Ovary (tissue), 9 donors: ENCODE measurements around the gene GDI2. TPM values are rescaled to one million over a fixed set of nuclear protein-coding genes. Genes with fewer than 3 reads are reported as not detected.
A peak's percentile ranks its signal among the peaks of the same experiment; 100 is the strongest.

Experiments
- DNase-seq, 5 donors: peaks; one replicate each; pipeline ENCODE4 v3.0.0-alpha.2; 2019 to 2020
- H3K27ac ChIP-seq, 2 donors: fragments of 200-600 bp; one replicate each; pipeline versions ENCODE4 v1.5.1 to v1.8.0; 2019 to 2022
- H3K27me3 ChIP-seq: fragments of 200-600 bp; one replicate; pipeline ENCODE4 v1.8.0; 2022
- H3K36me3 ChIP-seq: fragments of 200-600 bp; sonication (generic); one replicate; pipeline ENCODE4 v1.5.1; 2019
- H3K4me1 ChIP-seq: one replicate; pipeline ENCODE4 v1.8.1; 2013; ENCODE audit warnings: mild to moderate bottlenecking, moderate library complexity; ENCODE audit not compliant: insufficient read depth
- H3K4me3 ChIP-seq: fragments of 200-600 bp; sonication (generic); one replicate; pipeline ENCODE4 v1.5.1; 2017
- H3K9me3 ChIP-seq, 2 donors: fragments of 200-600 bp in 1 of 2; sonication (generic) in 1 of 2; one replicate each; pipeline versions ENCODE4 v1.5.1 to v1.8.1; 2013 to 2019; ENCODE audit warnings: mild to moderate bottlenecking in 1 of 2, moderate library complexity in 1 of 2
- EP300 ChIP-seq: sonication (generic); formaldehyde crosslinking; IDR thresholded peaks from one replicate; pipeline ENCODE4 v1.6.1; 2017; ENCODE audit warnings: antibody characterized with exemption
- POLR2A ChIP-seq: fragments of 450-650 bp; IDR thresholded peaks from one replicate; pipeline ENCODE4 v1.6.1; 2017; ENCODE audit warnings: antibody characterized with exemption, mild to moderate bottlenecking, moderate library complexity
- WGBS, 3 donors: extraction: QIAGEN DNeasy Blood & Tissue Kit in 1 of 3; methylation state at CpG; one replicate each; pipeline versions ENCODE4 v1.1.5 to v1.1.7; 2013 to 2017; 5-methylcytosine and 5-hydroxymethylcytosine counted together
- intact Hi-C, 4 donors: fragments of 100-400 bp; cut with DNase I; formaldehyde crosslinking; loops; one replicate each; pipeline versions ENCODE4 v1.11.0 to v1.15.1; 2022 to 2023
- polyA plus RNA-seq, 2 donors: library from polyadenylated mRNA; stranded (reverse); fragments of 200-250 nt in 1 of 2; fragments of 350-450 nt in 1 of 2; fragmentation: Illumina TruSeq in 1 of 2; extraction: RNeasy Lipid Tissue Mini Kit (QIAGEN cat#74804) in 1 of 2; gene quantifications; one replicate each; pipeline ENCODE4 v1.2.3, GENCODE V29; 2013 to 2014
- total RNA-seq, 7 donors: library from RNA; depleted of rRNA in 2 of 7; stranded (reverse); fragments of >200 nt in 2 of 7; fragmentation: NEBNext Ultra II Directional in 3 of 7; extraction: Animal tissue kit (Norgen Biotek cat#: 25700) in 3 of 7; gene quantifications; one replicate each; pipeline versions ENCODE4 v1.1.0 to v1.2.4, GENCODE V29; 2016 to 2023
- TF ChIP-seq, protein P1 (sequence below), 3 donors: fragments of 450-650 bp in 2 of 3; fragments of 200-600 bp in 1 of 3; IDR thresholded peaks; one replicate each; pipeline versions ENCODE4 v1.5.1 to v1.8.0; 2016 to 2022; ENCODE audit warnings: antibody characterized with exemption in 3 of 3, mild to moderate bottlenecking in 1 of 3
- donor health status: DM: no; HTN: no; CAD: no; lungs with moderate emphysema.
- donor health status: DM: no; HTN: no; CAD: no.
- donor health status: Bipolar disorder and iron deficiency.
- donor health status: DM: yes; HTN: yes; CAD: no.
- donor health status: DM: no; HTN: no; CAD: no.
- donor health status: DM: yes; HTN: yes; CAD: no.

Gene GDI2
- total and polyA plus RNA-seq, 9 donors = 111 to 269 (median 177) TPM

DNA sequence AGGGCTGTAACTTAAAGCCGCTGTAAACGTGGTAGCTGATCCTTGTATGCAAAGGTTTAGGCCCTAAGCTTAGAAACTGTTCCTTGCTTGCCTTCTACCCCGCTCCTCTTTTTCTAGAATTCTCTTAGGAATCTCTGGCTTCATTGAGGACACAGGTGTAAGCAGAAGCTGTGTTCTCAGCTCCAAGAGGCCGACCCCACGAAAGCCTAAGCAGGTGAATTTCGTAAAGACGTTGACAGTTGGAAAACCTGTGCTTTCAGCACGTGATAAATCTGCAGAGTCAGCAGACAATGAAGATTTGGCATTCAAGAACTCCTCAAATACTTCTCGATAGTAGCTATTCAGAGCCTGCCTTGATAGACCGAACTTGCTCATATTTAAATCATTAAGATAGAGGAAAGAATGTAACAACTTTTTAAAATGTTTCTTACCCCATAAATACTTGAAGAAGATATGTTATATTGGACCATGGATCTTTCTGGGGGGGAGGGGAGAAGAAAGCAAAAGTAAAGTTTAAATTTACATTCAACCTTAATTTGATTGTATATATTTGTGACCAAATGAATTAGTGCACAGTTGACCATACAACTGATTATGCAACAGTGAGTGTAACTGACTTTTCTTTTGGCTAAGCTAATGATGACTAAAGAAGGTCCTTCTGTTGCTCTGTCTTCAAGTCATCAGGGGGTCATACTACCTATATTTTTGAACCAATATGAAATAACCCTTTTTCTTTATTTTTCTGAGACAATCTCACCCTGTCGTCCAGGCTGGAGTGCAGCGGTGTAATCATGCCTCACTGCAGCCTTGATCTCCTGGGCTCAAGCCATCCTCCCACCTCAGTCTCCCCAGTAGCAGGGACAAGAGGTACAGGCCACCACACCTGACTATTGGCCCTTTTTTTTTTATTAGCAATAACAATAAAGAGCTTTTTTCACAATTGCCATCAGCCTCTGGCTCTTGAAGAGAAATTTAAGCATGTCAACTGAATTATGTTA, 1.2 kb upstream of the GDI2 start:
- TF ChIP-seq, protein P1, sequence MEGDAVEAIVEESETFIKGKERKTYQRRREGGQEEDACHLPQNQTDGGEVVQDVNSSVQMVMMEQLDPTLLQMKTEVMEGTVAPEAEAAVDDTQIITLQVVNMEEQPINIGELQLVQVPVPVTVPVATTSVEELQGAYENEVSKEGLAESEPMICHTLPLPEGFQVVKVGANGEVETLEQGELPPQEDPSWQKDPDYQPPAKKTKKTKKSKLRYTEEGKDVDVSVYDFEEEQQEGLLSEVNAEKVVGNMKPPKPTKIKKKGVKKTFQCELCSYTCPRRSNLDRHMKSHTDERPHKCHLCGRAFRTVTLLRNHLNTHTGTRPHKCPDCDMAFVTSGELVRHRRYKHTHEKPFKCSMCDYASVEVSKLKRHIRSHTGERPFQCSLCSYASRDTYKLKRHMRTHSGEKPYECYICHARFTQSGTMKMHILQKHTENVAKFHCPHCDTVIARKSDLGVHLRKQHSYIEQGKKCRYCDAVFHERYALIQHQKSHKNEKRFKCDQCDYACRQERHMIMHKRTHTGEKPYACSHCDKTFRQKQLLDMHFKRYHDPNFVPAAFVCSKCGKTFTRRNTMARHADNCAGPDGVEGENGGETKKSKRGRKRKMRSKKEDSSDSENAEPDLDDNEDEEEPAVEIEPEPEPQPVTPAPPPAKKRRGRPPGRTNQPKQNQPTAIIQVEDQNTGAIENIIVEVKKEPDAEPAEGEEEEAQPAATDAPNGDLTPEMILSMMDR (IDR thresholded peaks at IDR 0.05) = no peak
- TF ChIP-seq POLR2A (no peak), EP300 (no peak)
- Histone ChIP-seq H3K4me3 (peak overlapping the region; percentile 99), H3K36me3 (no peaks in the 10 kb centered on the region), H3K4me1 (peaks cover 3% of the 10 kb centered on the region), H3K9me3 (no peaks in the 10 kb centered on the region), H3K27me3 (no peaks in the 10 kb centered on the region), H3K27ac (peak overlapping the region; percentile 69 to 94)
- peak in 2 of 5 donors; percentile 15 to 25 for DNase-seq
- WGBS, 3 donors = 18 to 21% (median 19%) methylated on average over 12 of the region's 12 CpGs
- intact Hi-C loops = loop anchor here in 2 of 4 donors (5.0 to 10.0 kb wide), 2 partner anchors 78 to 130 kb away; partner anchors contain the start of genes FBH1 (in 1 of the 2) and TASOR2 (in 1 of the 2)

DNA sequence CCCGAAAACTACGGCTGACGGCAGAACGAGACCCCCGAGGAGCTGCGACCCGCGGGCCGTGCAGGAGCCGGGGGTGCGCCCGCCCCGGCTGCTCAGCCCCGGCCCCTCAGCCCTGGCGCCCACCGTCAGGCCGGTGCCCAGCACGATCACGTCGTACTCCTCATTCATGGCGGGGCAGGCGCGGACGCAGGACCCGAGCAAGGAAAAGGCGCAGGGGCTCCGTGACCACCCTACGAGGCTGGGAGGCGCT, 218 bp downstream of the GDI2 start:
- no peaks in the 10 kb centered on the region for H3K9me3 ChIP-seq
- DNase-seq = no peak
- no peak for TF ChIP-seq POLR2A
- TF ChIP-seq, protein P1 (IDR thresholded peaks at IDR 0.05) = no peak
- TF ChIP-seq EP300 = no peak
- intact Hi-C loops = loop anchor here in 2 of 4 donors (5.0 to 10.0 kb wide), 2 partner anchors 79 to 128 kb away; partner anchors contain the start of genes FBH1 (in 1 of the 2) and TASOR2 (in 1 of the 2)
- peak overlapping the region; percentile 99 for H3K4me3 ChIP-seq
- H3K27me3 ChIP-seq = no peaks in the 10 kb centered on the region
- peaks cover 6% of the 10 kb centered on the region for H3K4me1 ChIP-seq
- peak overlapping the region; percentile 75 to 94 for H3K27ac ChIP-seq
- 0 to 1% (median 1%) methylated on average over 20 to 29 of the region's 29 CpGs for WGBS, 3 donors
- no peaks in the 10 kb centered on the region for H3K36me3 ChIP-seq

DNA sequence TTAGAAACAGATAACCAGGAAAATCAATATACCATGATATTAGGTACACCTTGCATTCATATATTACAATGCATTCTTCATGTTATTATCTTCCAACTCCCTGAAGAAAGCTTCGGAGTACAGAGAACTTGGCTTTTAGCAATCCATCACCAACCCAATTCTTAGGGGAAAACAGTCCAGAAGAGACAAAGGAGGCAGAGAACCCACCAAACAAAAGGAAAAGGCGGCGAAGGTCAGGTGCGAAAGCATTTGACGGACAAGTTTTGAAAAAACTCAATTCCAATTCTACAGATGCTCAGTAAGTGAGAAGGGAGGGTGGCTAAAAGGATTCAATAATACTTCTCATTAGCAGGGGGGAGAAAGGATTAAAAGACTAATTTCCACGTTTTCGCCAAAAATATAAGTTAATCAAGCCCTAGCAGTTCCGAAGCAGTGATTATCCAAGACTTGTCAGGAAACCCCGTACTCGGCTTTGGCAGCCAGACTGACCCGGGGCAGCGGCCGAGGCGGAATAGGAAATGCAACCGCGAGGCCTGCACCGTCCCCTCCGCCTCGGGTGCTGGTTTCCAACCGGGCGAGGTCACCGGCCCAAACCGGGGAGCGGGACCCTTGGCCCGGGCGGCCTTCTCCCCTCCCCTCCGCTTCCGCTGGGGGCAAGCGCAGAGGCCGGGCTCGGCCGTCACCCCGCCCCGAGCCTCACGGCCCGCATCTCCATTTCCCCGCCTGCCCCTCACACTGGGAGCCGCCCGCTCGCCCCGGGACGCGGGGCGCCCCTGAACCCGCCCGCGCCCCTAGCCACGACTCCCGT, 747 bp downstream of the GDI2 start:
- no peaks in the 10 kb centered on the region for H3K9me3 ChIP-seq
- H3K27me3 ChIP-seq = no peaks in the 10 kb centered on the region
- H3K4me3 ChIP-seq = peak overlapping the region; percentile 99
- H3K27ac ChIP-seq = peak overlapping the region; percentile 75 to 94
- TF ChIP-seq POLR2A (no peak), EP300 (no peak)
- TF ChIP-seq, protein P1 (IDR thresholded peaks at IDR 0.05) = no peak
- H3K36me3 ChIP-seq = no peaks in the 10 kb centered on the region
- intact Hi-C loops = loop anchor here in 2 of 4 donors (5.0 to 10.0 kb wide), 2 partner anchors 80 to 128 kb away; partner anchors contain the start of genes FBH1 (in 1 of the 2) and TASOR2 (in 1 of the 2)
- WGBS, 3 donors = 0% methylated on average over 26 to 49 of the region's 49 CpGs
- H3K4me1 ChIP-seq = peaks cover 6% of the 10 kb centered on the region
- DNase-seq = peak; percentile 40 to 68 (median 53)

DNA sequence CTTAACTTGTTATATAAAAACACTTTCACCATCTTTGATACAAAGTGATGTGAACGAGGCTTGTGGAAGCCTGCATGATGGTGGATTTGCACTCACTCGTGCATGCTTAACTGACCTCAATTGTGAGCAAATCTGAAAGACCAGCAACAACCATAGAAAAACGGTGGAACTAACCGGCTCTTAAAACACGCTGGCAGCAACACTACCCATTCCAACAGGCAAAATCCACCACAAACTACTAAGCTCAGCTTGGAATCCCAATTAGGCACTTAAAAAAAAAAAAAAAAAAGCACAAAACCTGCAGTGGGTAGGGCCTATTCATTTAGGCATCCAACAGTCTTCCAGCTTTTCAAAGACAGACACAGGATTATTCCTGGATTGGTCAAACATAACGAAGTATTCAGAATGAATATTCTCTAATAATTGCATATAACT, 1.8 kb downstream of the GDI2 start:
- Histone ChIP-seq H3K9me3 (no peaks in the 10 kb centered on the region), H3K36me3 (no peaks in the 10 kb centered on the region), H3K27me3 (no peaks in the 10 kb centered on the region), H3K4me1 (peaks cover 6% of the 10 kb centered on the region), H3K27ac (no peak overlapping the region), H3K4me3 (peak overlapping the region; percentile 6)
- TF ChIP-seq POLR2A (no peak), EP300 (no peak)
- TF ChIP-seq, protein P1 (IDR thresholded peaks at IDR 0.05) = no peak
- intact Hi-C loops = loop anchor here in 2 of 4 donors (5.0 to 10.0 kb wide), 2 partner anchors 81 to 127 kb away; partner anchors contain the start of genes FBH1 (in 1 of the 2) and TASOR2 (in 1 of the 2)
- no peak for DNase-seq
- 3 to 5% (median 5%) methylated on average over 6 of the region's 6 CpGs for WGBS, 3 donors
